HG02642 (cell line): ENCODE measurements around the gene APAF1.
A peak's percentile ranks its signal among the peaks of the same experiment; 100 is the strongest.
"Not testable (repeated sequence)": the region's sequence is repeated elsewhere in the genome, so short reads cannot be mapped to it uniquely, and the experiment has no call there.

ENCODE experiments used
- ATAC-seq: cut with Tn5 transposase; IDR thresholded peaks from one replicate; pipeline ENCODE4 v1.9.1; 2021; ENCODE audit warnings: mild to moderate bottlenecking; ENCODE audit not compliant: unreplicated experiment, poor library complexity

The APAF1 gene

DNA sequence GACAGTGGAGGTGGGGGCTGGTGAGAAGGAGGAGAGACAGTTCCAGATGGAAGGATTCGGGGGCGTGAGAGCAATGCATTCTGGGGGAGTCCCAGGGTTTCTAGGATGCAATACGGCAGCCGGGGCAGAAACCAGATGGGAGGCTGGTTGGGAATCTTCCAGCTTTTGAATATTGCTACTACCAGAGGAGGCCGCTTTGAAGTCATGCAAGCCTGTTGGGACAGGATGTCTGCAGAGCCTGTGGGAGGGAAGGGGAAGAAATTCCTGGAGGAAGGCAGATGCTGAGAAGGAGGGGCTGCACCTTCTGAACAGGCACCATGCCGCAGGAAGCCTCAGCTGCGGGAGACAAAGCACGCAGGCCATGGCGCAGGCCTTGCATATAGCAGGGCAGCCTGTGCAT is 105.4 kb downstream of the APAF1 start:
- no peak for ATAC-seq

DNA sequence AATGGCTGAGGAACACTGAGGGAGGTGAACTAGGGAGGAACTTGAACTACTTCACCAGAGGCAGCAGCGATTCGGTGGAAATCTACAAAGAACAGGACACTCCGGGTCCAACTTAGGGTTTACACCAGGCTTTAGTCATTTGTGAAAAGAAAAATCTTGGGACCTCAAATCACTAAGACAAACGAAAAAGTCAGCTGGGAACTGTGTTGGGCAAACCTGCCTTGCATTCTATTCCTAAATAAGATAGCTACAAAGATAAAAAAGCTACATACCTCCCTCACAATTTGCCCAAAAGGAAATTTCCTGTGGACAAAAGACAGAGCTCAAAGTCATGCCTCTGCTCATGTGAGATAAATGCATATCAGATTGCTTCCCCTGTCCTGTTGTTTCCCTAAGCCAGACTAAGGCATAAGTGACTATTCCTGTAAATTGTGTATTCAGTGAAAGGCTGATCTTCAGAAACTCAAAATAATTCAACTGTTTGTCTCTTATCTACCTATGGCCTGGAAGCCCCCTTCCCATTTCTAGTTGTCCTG is 106.6 kb downstream of the APAF1 start:
- ATAC-seq, result no peak

DNA sequence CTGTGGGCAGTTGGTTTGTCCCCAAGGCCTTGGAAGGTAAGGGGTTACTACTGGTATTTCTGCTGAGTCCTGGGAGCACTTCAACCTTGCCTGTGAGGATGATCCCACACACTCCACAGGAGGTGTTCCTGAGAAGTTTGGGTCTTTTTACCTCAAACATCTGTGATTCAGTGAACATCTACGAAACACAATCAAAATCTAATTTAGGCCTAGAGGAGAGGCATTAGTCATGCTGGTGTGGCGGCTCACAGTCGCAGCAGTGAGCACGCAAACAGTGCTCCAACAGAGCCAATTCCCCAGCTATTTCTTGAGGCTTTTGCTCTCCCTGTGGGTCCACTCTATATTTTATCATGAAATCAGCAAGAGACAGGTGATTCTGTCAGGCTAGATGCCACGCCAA is 107.6 kb downstream of the APAF1 start:
- no peak for ATAC-seq

DNA sequence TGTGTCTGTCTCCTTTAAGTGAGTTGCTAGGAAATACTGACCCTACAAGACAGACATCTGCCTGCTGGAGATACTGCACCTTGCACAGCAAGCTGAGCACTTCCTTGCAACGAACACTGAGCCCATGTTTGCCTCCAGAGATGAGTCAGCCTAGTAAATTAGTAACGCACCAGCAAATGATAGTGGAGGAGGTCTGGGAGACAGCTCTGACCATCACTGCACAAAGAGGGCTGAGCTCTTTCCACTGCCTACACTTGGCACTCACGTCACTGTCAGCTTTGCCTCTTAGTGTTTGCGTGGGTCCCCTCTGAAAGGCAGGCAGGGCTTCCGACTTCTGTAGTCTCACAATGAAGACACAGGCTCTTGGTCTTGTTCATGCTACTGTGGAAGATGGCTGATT is 109.0 kb downstream of the APAF1 start:
- peak; percentile 99 for ATAC-seq

DNA sequence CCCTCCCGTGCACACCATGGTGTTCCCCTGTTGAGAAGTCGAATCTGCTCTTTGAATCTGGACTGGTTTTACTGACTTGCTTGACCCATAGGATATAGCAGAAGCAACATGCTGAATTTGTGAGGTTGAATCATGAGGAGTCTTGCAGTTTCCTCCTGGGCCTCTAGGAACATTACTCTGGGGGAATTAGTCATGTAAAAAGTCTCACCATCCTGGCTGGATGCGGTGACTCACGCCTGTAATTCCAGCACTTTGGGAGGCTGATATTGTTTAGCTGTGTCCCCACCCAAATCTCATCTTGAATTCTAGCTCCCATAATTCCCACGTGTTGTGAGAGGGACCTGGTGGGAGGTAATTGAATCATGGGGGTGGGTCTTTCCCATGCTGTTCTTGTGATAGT is 110.8 kb downstream of the APAF1 start:
- not testable (repeated sequence) for ATAC-seq

DNA sequence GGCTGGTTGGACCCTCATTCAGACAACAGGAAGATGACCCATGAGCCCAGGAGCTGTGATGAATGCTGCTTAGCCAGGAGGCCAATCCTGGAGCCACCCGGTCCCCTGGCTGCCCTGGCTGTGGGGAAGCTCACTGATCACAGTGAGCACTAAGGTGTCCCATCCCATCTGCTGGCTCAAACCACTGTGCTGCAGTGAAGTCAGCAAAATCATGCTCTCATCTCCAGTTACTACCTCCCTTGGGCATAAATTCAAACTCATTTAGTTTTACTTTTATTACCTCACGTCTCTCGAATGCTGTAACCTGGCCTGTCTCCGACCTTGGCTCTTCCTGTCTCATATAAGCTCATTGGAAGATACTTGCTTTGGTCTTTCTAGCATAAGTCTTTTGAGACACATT is 112.4 kb downstream of the APAF1 start:
- ATAC-seq, result no peak

DNA sequence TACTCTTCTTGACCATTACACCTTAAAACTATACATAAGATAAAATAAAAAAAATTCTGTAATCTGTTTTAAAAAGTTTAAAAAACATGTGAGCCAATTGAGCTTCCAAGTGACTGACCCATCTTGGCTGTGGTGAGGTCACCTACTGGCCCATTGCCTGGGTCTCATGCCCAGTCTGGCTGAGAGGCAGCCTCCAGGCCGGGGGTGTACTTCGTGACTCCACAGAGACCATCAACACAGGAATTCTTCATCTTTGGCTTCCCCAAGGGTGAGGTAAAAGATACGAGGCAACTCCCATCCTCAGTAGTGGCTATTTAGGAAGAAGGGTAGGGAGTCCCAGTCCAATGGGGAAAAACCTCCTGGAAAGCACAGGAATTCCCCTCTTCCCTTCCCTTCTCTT is 113.2 kb downstream of the APAF1 start:
- ATAC-seq, result no peak

DNA sequence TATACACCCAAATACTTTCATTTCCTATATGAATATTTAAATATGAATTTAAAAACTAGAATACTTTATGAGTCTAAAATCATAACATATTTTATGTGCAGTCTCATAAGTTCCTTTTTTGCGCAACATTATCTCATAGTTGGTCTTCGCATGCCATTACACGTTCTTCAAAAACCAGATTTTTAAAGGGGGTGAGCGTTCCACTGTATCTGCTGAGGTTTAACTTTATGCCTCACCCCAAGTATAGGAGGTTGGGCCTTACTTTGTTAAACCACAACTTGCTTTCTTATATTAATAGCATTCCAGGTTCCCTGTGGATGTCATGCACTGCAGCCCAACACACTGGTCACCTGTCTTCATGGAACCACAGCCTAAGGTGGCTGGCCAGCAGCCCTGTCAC is 118.6 kb downstream of the APAF1 start:
- no peak for ATAC-seq

DNA sequence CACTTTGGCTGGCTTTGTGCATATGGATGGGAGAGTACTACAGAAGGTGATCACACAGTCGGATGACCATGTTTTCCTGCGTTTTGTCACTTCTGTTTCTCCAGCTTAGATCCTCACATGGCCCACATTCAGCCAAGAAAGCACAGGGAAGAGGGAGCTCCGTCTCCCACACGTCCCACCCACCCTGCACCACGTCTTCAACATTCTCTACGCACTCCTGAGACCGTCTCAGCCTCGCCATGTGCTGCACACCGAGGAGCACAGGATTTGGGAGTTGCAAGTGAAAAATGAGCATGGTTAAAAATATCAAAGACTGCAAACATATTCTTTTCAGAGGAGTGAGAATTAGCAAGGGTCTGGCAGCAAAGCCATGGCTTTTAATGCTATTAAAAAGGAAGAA is 122.2 kb downstream of the APAF1 start:
- no peak for ATAC-seq

DNA sequence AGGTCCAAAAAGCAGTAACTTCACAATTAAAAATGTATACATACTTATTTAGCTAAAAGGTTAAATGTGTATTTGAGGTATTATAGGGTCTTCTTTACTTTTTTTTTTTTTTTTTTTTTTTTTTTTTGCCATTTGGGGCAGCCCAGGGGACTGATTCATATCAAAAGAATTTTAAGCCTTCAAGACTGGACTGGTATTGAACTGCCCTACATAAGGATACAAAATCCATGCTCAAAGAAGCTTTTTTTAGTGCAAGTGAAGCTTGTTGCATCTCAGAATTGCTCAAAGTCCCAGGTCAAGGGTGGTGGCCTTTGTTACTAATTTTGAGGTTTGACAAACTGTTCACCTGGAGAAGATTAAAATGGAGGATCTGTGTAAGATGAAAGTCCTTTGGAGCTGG is 124.0 kb downstream of the APAF1 start:
- no peak for ATAC-seq

DNA sequence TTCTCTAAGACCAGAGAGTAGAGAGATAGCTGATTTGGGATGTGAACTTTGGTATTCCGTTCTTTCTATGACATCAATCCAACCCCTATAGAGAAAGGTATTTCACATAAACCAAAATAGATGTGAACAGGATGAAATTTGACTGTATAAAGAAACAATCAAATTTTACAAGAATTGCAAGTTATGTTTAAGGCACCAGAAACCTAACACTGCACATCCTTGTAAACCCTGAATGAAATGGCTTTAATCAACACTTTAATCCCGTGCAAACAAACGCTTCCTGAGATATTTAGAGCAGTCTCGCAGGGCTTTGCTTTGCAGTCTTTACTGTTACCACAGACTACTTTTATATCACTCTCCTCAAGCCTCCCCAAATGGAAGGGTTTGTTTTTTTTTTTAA is 125.1 kb downstream of the APAF1 start:
- no peak for ATAC-seq

DNA sequence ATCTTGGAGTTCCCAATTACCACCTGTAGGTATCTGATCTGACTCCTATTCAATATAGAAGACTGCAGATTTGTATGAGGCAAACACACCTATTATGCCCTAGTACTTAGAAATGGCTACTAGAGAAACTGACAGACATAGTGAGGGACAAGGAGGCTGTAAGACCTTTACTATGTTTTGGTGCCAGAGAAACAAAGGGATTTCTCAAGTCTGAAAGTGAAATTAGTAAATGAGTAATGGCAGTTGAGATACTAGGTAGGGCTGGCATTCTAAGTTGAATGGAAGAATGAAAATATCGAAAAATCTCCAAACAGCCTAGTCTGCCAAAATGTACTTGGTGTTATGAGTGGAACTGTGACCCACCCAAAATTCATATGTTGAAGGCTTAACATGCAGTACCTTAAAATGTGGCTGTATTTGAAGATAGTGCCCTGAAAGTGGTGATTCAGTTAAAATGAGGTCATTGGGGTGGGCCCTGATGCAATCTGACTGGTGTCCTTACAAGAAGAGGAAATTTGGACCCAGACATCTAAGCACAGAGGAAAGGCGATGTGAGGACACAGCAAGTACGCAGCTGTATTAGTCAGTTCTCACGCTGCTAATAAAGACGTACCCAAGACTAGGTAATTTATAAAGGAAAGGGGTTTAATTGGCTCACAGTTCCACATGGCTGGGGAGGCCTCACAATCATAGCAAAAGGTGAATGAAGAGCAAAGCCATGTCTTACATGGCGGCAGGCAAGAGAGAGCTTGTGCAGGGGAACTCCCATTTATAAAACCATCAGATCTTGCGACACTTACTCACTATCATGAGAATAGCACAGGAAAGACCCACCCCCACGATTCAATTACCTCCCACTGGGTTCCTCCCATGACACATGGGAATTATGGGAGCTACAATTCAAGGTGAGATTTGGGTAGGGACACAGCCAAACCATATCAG is 127.0 kb downstream of the APAF1 start:
- no peak for ATAC-seq

DNA sequence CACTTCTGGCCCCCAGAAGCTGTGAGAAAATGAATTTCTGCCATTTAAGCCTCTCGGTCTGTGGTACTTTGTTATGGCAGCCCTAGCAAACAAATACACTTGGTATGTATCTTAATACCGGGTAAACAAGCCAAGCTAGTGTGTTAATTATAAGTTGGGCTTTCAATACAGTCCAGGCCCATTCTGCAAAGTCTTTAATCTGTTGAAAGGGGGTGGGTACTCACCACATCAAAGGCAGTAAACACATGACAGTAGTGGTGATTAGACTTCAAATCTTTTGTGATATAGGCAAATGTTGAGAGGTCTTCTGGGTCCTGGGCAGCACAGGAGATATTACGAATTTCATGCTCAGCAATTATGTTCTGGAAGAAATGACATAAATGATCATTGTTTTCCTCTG is 127.7 kb downstream of the APAF1 start:
- ATAC-seq, result no peak

DNA sequence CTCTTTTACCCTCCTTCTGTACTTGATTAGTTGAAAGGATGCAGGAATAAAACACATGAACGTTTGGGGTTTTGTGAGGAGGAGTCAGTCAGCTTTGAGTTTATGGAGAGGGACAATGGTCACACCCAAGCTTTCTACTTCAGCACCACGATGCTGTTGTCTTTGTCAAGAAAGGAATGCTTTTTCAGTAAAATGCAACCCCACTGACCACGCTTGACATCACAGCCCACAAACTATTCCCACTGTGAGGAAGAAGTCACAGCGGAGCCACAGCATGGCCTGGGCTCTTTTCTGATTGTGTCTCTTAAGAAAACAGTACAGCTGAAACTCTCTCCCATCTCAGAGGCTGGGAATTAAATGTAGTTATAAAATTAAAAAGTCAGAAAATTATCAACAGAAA is 135.2 kb downstream of the APAF1 start:
- no peak for ATAC-seq

DNA sequence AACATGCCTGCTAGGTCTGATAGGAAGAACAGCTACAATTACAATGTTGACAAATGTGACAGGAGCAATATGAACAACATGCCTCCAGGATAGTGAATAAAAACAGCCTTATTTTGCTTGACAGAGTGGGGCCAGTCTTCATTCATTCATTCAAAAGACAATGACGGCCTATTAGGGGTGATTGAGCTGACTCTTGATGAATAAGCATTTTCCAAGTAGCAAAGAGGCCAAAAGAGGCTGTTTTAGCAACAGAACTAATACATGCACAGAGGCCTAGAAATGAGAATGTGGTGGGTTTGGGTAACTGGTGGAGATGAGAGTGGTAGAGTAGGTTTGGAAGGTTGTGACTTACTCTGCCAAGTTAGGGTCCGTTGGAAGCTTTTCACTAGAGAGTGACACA is 138.3 kb downstream of the APAF1 start:
- ATAC-seq, result no peak
